ENCODE measurements around the gene FCRLB.
A peak's percentile ranks its signal among the peaks of the same experiment; 100 is the strongest.

Gene FCRLB

DNA sequence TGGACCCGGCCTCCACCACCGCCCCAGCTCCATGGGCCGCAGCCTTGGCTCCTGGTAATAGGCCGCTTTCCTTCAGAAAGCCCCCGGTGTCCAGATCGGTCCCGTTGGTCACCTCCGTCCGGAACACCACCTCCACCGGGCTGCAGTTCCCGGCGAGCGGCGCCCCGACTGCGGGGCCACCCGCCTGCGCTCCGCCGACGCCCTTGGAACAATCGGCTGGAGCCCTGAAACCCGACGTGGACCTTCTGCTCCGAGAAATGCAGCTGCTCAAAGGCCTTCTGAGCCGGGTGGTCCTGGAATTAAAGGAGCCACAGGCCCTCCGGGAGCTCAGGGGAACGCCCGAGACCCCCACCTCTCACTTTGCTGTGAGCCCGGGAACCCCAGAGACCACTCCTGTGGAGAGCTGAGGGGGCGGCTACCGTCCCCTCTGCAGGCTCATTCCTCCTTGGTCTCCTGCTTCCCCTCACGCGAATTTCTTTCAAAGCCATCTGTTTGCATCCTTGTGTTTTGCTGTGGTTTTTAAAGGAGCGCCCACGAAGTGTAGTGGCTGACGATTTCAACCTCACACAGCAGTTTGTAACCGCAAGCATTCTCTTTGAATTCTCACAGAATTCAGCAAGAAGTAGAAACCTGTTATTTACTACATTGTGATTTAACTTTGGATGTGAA is 6.0 kb downstream of the FCRLB start:
- Mint-ChIP-seq H3K36me3 (no peaks in the 10 kb centered on the region), H3K27ac (peak overlapping the region; percentile 86), H3K9me3 (no peaks in the 10 kb centered on the region), H3K4me1 (peaks cover 50% of the 10 kb centered on the region), H3K27me3 (no peaks in the 10 kb centered on the region), H3K4me3 (peak overlapping the region; percentile 96)
- ATAC-seq = peak; percentile 3

- Mint-ChIP-seq H3K4me3 (no peak overlapping the region), H3K9me3 (no peaks in the 10 kb centered on the region), H3K27ac (peak overlapping the region; percentile 86), H3K27me3 (no peaks in the 10 kb centered on the region), H3K36me3 (no peaks in the 10 kb centered on the region), H3K4me1 (peaks cover 49% of the 10 kb centered on the region)
- ATAC-seq = no peak
Observed at GRCh38 chr1:161728376-161729226, 7.3 kb downstream of the FCRLB start.

- ATAC-seq = no peak
- Mint-ChIP-seq H3K4me3 (no peak overlapping the region), H3K27me3 (no peaks in the 10 kb centered on the region), H3K9me3 (no peaks in the 10 kb centered on the region), H3K27ac (peak overlapping the region; percentile 70), H3K4me1 (peaks cover 43% of the 10 kb centered on the region), H3K36me3 (no peaks in the 10 kb centered on the region)
Observed at GRCh38 chr1:161730050-161730564, 8.8 kb downstream of the FCRLB start.

DNA sequence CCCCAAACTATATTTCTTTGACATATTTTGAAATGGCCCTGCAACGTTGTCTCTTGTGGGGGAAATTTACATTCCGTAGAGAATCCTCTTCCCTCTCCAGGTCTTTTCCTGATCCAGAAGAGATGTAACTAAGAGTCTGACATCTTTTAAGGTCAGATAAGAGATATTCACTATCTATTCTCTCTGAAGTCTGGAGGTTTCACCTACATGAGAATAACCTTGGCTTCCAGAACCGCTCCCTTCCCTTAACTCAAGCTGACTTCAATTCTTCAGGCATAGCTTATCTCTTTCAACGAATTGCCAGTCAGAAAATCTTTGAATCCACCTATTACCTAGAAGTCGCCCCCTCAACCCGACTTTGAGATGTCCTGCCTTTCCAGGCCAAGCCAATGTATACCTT is 9.9 kb downstream of the FCRLB start:
- H3K9me3 Mint-ChIP-seq = no peaks in the 10 kb centered on the region
- no peaks in the 10 kb centered on the region for H3K36me3 Mint-ChIP-seq
- no peak for ATAC-seq
- no peak overlapping the region for H3K4me3 Mint-ChIP-seq
- no peaks in the 10 kb centered on the region for H3K27me3 Mint-ChIP-seq
- H3K4me1 Mint-ChIP-seq = peaks cover 42% of the 10 kb centered on the region
- H3K27ac Mint-ChIP-seq = peak overlapping the region; percentile 70

- H3K27ac Mint-ChIP-seq = peak overlapping the region; percentile 44
- ATAC-seq = no peak
- H3K27me3 Mint-ChIP-seq = no peaks in the 10 kb centered on the region
- peaks cover 47% of the 10 kb centered on the region for H3K4me1 Mint-ChIP-seq
- no peak overlapping the region for H3K4me3 Mint-ChIP-seq
- H3K9me3 Mint-ChIP-seq = no peaks in the 10 kb centered on the region
- no peaks in the 10 kb centered on the region for H3K36me3 Mint-ChIP-seq
Observed at GRCh38 chr1:161731981-161732718, 10.8 kb downstream of the FCRLB start.

GRCh38 chr1:161733526-161733925 is 12.2 kb downstream of the FCRLB start:
- no peak overlapping the region for H3K27ac Mint-ChIP-seq

DNA sequence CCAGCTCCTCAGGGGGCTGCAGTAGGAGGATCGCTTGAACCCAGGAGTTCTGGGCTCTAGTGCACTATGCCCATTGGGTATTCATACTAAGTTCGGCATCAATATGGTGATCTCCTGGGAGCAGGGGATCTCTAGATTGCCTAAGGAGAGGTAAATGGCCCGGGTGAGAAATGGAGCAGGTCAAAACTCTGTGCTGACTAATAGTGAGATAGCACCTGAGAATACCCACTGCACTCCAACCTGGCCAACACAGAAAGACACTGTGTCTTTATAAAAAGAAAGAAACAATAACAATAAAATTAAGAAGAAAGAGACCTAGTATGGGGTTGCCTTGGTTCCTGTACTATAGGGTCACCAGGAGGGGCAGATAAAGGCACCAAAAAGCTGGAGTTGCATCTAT is 14.5 kb downstream of the FCRLB start:
- H3K27me3 Mint-ChIP-seq = no peaks in the 10 kb centered on the region
- no peaks in the 10 kb centered on the region for H3K9me3 Mint-ChIP-seq
- H3K27ac Mint-ChIP-seq = peak overlapping the region; percentile 75
- no peaks in the 10 kb centered on the region for H3K36me3 Mint-ChIP-seq
- no peak for ATAC-seq
- H3K4me3 Mint-ChIP-seq = no peak overlapping the region
- peaks cover 43% of the 10 kb centered on the region for H3K4me1 Mint-ChIP-seq

More at GRCh38 chr1:161733526-161733925, 12.2 kb downstream of the FCRLB start:
- no peak for ATAC-seq
- H3K27me3 Mint-ChIP-seq = no peaks in the 10 kb centered on the region
- H3K4me3 Mint-ChIP-seq = no peak overlapping the region
- peaks cover 40% of the 10 kb centered on the region for H3K4me1 Mint-ChIP-seq
- H3K36me3 Mint-ChIP-seq = no peaks in the 10 kb centered on the region
- no peaks in the 10 kb centered on the region for H3K9me3 Mint-ChIP-seq

DNA sequence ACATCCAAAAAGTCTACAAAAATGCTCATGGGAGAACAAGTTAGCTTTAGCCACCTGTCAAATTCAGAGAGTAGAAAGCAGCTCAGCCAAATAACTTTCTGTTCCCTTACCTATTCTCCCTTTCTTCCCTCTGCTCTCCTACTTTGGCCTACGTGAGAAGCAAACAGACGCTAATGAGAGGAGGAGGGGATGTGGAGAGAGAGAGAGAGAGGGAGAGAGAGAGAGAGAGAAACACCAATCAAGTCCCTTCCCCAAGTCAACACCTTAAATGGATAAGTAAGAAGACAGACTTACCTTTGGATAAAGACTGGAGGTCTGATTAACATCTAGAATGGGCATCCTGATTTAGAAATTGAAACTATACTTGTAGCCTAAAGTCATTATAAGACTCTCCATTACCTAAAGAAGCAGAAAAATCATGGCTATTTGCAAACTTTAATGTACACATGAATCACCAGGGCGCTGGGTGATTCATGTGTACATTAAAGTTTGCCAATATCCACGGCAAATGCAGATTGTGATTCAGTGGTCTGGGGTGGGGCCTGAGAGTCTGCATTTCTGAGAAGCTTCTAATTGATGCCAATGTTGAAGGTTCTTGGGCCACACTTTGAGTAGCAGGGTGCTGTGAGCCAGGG is 15.1 kb downstream of the FCRLB start:
- Mint-ChIP-seq H3K4me3 (no peak overlapping the region), H3K36me3 (no peaks in the 10 kb centered on the region), H3K4me1 (peaks cover 49% of the 10 kb centered on the region), H3K9me3 (no peaks in the 10 kb centered on the region), H3K27me3 (no peaks in the 10 kb centered on the region), H3K27ac (peak overlapping the region; percentile 75)
- no peak for ATAC-seq

- Mint-ChIP-seq H3K27ac (peak overlapping the region; percentile 94), H3K36me3 (no peaks in the 10 kb centered on the region), H3K27me3 (no peaks in the 10 kb centered on the region), H3K4me3 (no peak overlapping the region), H3K9me3 (no peaks in the 10 kb centered on the region), H3K4me1 (peaks cover 51% of the 10 kb centered on the region)
- ATAC-seq = no peak
Observed at GRCh38 chr1:161737625-161738024, 16.3 kb downstream of the FCRLB start.

GRCh38 chr1:161738627-161739287 is 17.4 kb downstream of the FCRLB start:
- Mint-ChIP-seq H3K4me1 (peaks cover 55% of the 10 kb centered on the region), H3K9me3 (no peaks in the 10 kb centered on the region), H3K27me3 (no peaks in the 10 kb centered on the region), H3K27ac (peak overlapping the region; percentile 94), H3K36me3 (no peaks in the 10 kb centered on the region), H3K4me3 (peak overlapping the region; percentile 40)
- peak; percentile 91 for ATAC-seq

DNA sequence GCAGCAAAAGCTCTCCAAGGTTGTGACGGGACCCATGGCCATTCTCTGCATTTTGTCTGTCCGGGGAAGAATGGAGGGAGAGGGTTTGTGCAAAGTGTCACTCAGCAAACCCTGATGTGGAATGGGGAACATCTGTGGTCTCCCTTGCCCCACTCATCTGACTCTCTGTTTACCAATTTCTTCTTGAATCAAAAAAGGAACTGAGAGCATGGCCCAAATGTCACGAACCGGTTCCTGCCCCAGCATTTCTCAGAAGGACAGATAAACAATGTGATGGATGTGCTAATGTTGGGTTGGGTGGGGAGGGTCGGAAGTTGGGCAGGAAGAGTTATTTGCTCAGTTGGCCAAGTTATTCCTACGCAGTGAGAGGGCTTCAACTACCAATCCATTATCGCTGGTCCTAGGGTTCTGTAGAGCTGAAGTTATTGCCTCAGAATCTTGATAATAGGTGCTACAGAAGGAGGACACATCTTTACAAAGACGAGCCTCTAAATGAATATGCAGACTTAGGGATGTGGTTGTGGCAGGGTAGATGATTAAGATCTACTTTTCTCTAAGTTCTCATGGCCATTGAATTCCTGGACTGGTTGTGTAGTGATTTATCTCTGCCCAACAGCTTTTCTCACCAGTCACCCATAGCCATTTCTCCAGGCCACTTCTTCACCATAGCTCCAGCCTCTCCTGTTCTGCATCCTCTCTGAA is 18.7 kb downstream of the FCRLB start:
- Mint-ChIP-seq H3K9me3 (no peaks in the 10 kb centered on the region), H3K4me1 (peaks cover 67% of the 10 kb centered on the region), H3K27me3 (no peaks in the 10 kb centered on the region), H3K27ac (peak overlapping the region; percentile 94), H3K4me3 (peak overlapping the region; percentile 40), H3K36me3 (no peaks in the 10 kb centered on the region)
- ATAC-seq = peak; percentile 82

DNA sequence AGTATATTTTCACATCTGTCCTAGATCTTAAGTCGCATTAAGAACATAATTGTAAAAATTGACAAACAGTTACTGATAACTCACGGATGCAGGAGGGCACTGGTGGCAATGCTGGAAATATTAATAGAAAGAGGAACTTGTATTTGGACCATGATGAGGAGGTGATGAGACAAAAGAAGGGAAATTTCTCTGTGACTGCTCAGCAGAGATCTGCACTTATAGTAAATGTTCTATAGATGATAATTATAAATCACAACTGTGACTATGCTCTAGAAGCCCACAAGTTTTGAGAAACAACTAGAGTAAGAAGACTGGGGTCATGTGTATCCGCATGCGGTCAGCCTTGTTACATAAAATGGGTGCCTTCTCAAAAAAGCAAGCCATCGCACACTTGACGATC is 19.6 kb downstream of the FCRLB start:
- H3K9me3 Mint-ChIP-seq = no peaks in the 10 kb centered on the region
- H3K27me3 Mint-ChIP-seq = no peaks in the 10 kb centered on the region
- peak overlapping the region; percentile 94 for H3K27ac Mint-ChIP-seq
- no peaks in the 10 kb centered on the region for H3K36me3 Mint-ChIP-seq
- no peak for ATAC-seq
- peak overlapping the region; percentile 20 for H3K4me3 Mint-ChIP-seq
- peaks cover 67% of the 10 kb centered on the region for H3K4me1 Mint-ChIP-seq

- H3K4me1 Mint-ChIP-seq = peaks cover 68% of the 10 kb centered on the region
- H3K9me3 Mint-ChIP-seq = no peaks in the 10 kb centered on the region
- no peak overlapping the region for H3K27ac Mint-ChIP-seq
- H3K36me3 Mint-ChIP-seq = no peaks in the 10 kb centered on the region
- no peaks in the 10 kb centered on the region for H3K27me3 Mint-ChIP-seq
- no peak for ATAC-seq
- H3K4me3 Mint-ChIP-seq = no peak overlapping the region
Observed at GRCh38 chr1:161743231-161743630, 21.9 kb downstream of the FCRLB start.

GRCh38 chr1:161747801-161748200 is 26.5 kb downstream of the FCRLB start:
- peak overlapping the region; percentile 43 for H3K27ac Mint-ChIP-seq
- H3K9me3 Mint-ChIP-seq = no peaks in the 10 kb centered on the region
- H3K36me3 Mint-ChIP-seq = no peaks in the 10 kb centered on the region
- ATAC-seq = peak; percentile 40
- peaks cover 61% of the 10 kb centered on the region for H3K4me1 Mint-ChIP-seq
- no peaks in the 10 kb centered on the region for H3K27me3 Mint-ChIP-seq
- peak overlapping the region; percentile 46 for H3K4me3 Mint-ChIP-seq

All from stimulated activated memory B cell treated with anti-CD40 and anti-IgM and Interleukin-4, amounts not matched to agents 10 μg/mL and 1 μg/mL and 100 μg/mL, for 72 hours (primary cell).